Anterior cingulate cortex (tissue), 58 donors: ENCODE data around the gene VPS4B.
"Not testable (repeated sequence)": the region's sequence is repeated elsewhere in the genome, so short reads cannot be mapped to it uniquely, and the experiment has no call there.

Experiments used
- DNase-seq, 58 donors: peaks; one replicate each; lab custom pipeline; 2025; lab: John Stamatoyannopoulos, UW

Gene VPS4B

GRCh38 chr18:63422087-63422863 is at the start of gene VPS4B:
Gene VPS4B, minus strand, starts transcription at chr18:63422476. Its CDS starts 217 bp downstream, at chr18:63422259.
- DNase-seq = peak; percentile 88 to 100 (median 99)

- no peak for DNase-seq
These were observed 48.5 kb upstream of the VPS4B start for GRCh38 chr18:63470751-63471150.

GRCh38 chr18:63468575-63468974 is 46.3 kb upstream of the VPS4B start:
- DNase-seq = no peak

GRCh38 chr18:63467699-63468098 is 45.4 kb upstream of the VPS4B start:
- DNase-seq = no peak

GRCh38 chr18:63465059-63465458 is 42.8 kb upstream of the VPS4B start:
- no peak for DNase-seq

GRCh38 chr18:63464434-63464833 is 42.2 kb upstream of the VPS4B start:
- no peak for DNase-seq

- no peak for DNase-seq
These were observed 38.1 kb upstream of the VPS4B start for GRCh38 chr18:63460414-63460813.

GRCh38 chr18:63457977-63458376 is 35.7 kb upstream of the VPS4B start:
- no peak for DNase-seq

- DNase-seq = no peak
These were observed 32.2 kb upstream of the VPS4B start for GRCh38 chr18:63454497-63454896.

- not testable (repeated sequence) for DNase-seq
These were observed 30.5 kb upstream of the VPS4B start for GRCh38 chr18:63452751-63453150.

GRCh38 chr18:63451799-63452660 is 29.8 kb upstream of the VPS4B start:
- DNase-seq = no peak

GRCh38 chr18:63449426-63449825 is 27.1 kb upstream of the VPS4B start:
- DNase-seq = no peak

- no peak for DNase-seq
These were observed 24.8 kb upstream of the VPS4B start for GRCh38 chr18:63447066-63447465.

GRCh38 chr18:63446266-63446665 is 24.0 kb upstream of the VPS4B start:
- no peak for DNase-seq

- no peak for DNase-seq
These were observed 22.8 kb upstream of the VPS4B start for GRCh38 chr18:63445037-63445436.

GRCh38 chr18:63444580-63444979 is 22.3 kb upstream of the VPS4B start:
- no peak for DNase-seq

- DNase-seq = no peak
These were observed 21.6 kb upstream of the VPS4B start for GRCh38 chr18:63443829-63444228.

- no peak for DNase-seq
These were observed 18.6 kb upstream of the VPS4B start for GRCh38 chr18:63440881-63441280.

- no peak for DNase-seq
These were observed 17.9 kb upstream of the VPS4B start for GRCh38 chr18:63440219-63440618.

GRCh38 chr18:63439334-63439733 is 17.1 kb upstream of the VPS4B start:
- peak in 41 of 58 donors; percentile 1 to 46 (median 11) for DNase-seq

GRCh38 chr18:63438181-63438580 is 15.9 kb upstream of the VPS4B start:
- no peak for DNase-seq
